Renal cortex interstitium (tissue), 11 donors: ENCODE data around the gene MKNK2. TPM values are rescaled to one million over a fixed set of nuclear protein-coding genes. Genes with fewer than 3 reads are reported as not detected.

Experiments
- DNase-seq, 11 donors: peaks; one replicate each; pipeline ENCODE4 v3.0.0-alpha.2; 2013; ENCODE audit warnings: low read depth in 9 of 11, low spot score in 4 of 11; ENCODE audit errors: extremely low read depth in 1 of 11
- polyA plus RNA-seq, 3 donors: library from polyadenylated mRNA; unstranded; fragments of 120-200 nt; gene quantifications; one replicate each; pipeline ENCODE4 v1.2.1, GENCODE V29; 2013; ENCODE audit not compliant: insufficient read length in 3 of 3

MKNK2 gene
- polyA plus RNA-seq, 3 donors = 54.7 to 79.1 (median 77.8) TPM

GRCh38 chr19:2084993-2085720 lies 34.1 kb upstream of the MKNK2 start:
- DNase-seq = no peak

- DNase-seq = no peak
Observed at GRCh38 chr19:2083174-2083854, 32.3 kb upstream of the MKNK2 start.

DNA sequence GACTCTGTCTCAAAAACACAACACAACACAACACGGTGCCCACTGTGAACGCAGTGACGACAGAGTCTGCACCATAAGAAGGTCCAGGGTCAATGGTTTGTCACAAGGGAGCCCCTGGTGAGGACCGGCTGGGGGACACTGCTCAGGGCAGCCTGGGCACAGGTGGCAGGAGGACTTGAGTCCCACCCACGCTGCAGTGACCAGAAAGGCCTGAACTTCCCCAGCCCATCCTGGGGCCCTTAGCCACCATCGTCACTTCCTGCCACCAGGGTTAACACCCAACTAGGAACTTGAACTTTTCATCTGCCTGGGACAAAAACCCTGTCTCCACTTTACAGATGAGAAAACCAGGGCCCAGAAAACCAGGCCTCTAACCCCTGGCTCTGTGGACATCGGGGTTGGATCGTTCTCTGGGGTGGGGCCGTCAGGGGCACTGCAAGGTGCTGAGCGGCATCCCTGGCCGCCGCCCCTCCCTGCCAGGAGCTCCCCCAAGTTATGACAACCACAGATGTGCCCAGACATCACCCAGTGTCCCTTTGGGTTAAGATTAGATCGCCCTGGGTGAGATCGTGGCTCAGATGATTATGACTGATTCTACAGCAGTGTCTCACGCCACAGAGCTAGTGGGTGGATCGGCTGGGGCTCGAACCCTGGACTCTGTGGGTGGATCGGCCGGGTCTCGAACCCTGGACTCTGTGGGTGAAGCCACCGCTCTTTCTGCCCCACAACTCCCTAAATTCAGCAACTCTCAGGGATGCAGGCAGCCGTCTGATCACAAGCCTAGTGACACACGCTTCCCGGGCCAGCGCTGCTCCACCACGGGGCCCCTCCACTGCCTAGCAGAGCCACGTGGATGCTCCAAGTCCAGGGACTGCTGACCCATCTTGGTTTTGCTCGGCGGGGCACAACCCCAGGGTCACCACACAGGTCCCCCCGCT lies 31.1 kb upstream of the MKNK2 start:
- no peak for DNase-seq

GRCh38 chr19:2080336-2080988 lies 29.4 kb upstream of the MKNK2 start:
- no peak for DNase-seq

- DNase-seq = no peak
Observed at GRCh38 chr19:2079865-2080301, 28.8 kb upstream of the MKNK2 start.

DNA sequence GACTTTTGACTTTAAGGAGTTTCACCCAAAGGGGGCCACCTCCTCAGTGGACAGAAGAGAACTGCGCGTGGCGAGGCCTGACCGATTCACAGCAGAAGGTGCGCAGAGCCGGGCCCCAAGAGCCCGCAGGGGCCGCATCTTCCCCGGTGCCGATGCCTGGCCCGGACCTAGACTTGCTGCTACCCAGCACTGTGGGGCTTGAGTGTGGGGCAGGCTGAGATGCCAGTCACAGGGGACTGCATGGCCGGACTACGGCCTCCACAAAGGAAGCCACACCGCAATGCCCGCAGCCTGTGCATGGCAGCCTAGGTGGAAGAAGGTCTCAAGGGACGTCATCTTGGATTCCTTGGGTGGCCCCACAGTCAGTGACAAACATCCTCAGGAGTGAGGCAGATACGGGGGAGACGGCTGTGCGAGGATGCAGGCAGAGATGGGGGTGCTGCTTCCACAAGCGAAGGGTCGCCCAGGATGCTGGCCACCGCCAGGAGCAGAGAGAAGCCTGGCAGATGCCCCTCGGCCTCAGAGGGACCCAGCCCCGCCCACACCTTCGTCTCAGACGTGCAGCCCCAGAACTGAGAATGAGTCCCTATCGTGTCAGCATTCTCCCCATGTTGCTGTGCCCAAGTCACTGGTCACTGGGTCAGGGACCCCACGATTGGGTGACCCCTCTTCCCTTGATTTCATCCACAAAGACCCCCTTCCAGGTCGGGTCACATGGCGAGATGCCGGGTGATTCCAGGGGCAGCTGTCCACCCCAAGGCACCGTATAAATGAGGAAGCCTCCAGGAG lies 28.2 kb upstream of the MKNK2 start:
- DNase-seq = no peak

GRCh38 chr19:2077833-2078619 lies 27.0 kb upstream of the MKNK2 start:
- DNase-seq = no peak

- DNase-seq = no peak
Observed at GRCh38 chr19:2077398-2077797, 26.4 kb upstream of the MKNK2 start.

GRCh38 chr19:2076526-2076944 lies 25.5 kb upstream of the MKNK2 start:
- no peak for DNase-seq

- DNase-seq = no peak
Observed at GRCh38 chr19:2072757-2073551, 21.9 kb upstream of the MKNK2 start.

GRCh38 chr19:2070986-2071673 lies 20.1 kb upstream of the MKNK2 start:
- DNase-seq = no peak

GRCh38 chr19:2070436-2070827 lies 19.4 kb upstream of the MKNK2 start:
- DNase-seq = no peak

- no peak for DNase-seq
Observed at GRCh38 chr19:2064788-2065524, 13.9 kb upstream of the MKNK2 start.

- DNase-seq = no peak
Observed at GRCh38 chr19:2064395-2064787, 13.3 kb upstream of the MKNK2 start.

GRCh38 chr19:2063824-2064223 lies 12.8 kb upstream of the MKNK2 start:
- DNase-seq = no peak

DNA sequence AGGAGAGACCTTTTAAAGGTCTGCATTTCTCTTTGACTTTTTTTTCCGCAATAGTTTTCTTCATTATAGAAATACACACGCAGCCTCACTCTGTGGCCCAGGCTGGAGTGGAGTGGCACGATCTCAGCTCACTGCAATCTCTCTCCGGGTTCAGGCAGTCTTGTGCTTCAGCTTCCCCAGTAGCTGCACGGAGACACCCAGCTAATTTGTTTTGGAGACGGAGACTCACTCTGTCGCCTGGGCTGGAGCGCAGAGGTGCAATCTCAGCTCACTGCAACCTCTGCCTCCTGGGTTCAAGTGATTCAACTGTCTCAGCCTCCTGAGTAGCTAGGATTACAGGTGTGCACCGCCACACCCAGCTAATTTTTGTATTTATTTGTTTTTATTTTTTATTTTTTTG lies 11.7 kb upstream of the MKNK2 start:
- no peak for DNase-seq
